HG02678 (cell line): ENCODE data around the gene ESYT2.
A peak's percentile ranks its signal among the peaks of the same experiment; 100 is the strongest.
"Not testable (repeated sequence)": the region's sequence is repeated elsewhere in the genome, so short reads cannot be mapped to it uniquely, and the experiment has no call there.

Experiments
- ATAC-seq: cut with Tn5 transposase; IDR thresholded peaks from one replicate; pipeline ENCODE4 v1.9.1; 2021; ENCODE audit warnings: mild to moderate bottlenecking, moderate library complexity; ENCODE audit not compliant: unreplicated experiment

The ESYT2 gene

GRCh38 chr7:158856883-158857668, 27.8 kb upstream of the ESYT2 start:
- ATAC-seq = peak; percentile 22

DNA sequence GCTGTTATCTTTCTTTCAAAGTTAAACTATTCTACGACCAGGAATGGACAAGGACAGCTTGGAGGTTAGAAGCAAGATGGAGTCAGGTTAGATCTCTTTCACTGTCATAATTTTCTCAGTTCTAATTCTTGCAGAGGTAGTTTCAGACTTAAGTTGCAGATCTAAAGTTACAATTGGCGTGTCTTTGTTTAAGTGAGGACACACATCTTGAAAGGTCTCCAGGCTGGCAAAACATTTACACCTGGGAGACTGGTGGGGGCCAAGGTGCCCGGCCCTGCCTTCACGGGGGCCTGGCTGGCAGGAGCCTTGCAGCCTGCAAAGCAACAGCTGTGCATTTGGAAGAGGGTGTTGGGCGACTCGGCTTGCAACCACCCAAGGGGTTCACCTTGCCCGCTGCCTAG, 25.4 kb upstream of the ESYT2 start:
- no peak for ATAC-seq

DNA sequence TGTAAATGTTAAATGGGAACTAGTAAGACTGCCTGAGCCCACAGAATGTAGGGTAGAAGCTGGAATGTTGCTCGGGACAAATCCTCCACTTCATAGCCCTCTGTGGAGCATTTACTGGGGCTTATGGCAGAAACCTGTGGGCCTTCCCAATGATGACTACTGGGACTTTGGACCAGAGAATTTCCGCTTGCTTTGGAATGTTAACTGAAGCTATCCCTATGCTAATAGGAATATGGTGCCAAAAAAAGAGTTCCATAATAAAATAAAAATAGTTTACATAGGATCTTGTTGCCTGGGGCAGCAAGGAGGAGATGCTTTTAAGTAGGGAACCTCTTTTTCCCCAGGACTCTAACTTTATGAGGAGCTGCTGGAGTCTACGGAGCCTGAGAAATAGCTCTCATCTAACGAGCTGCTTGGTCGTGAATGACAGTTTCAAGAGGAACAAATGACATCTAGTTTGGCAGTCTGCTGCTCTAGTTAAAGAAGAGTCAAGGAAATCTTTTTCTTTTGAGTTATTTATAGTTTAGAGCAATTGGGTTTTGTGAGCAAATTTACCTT, 21.3 kb upstream of the ESYT2 start:
- ATAC-seq = no peak

- ATAC-seq = no peak
These were observed 20.6 kb upstream of the ESYT2 start for GRCh38 chr7:158849768-158850544.

DNA sequence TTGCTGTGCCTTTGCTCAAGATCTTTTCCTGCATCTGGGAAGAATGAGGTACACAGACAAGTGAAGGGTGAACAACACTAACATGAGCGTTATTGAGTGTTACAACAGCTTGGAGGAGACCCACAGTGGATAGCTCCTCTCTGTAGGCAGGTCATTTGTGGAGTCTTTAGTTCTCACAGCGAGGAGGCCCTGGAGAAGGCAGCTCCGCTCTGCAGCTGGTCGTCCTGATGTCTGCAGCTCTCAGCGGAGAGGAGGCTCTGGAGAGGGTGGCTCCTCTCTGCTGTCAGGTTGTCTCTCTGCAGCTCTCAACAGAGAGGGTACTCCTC, 20.1 kb upstream of the ESYT2 start:
- no peak for ATAC-seq

GRCh38 chr7:158847451-158847866, 18.1 kb upstream of the ESYT2 start:
- ATAC-seq = no peak

- ATAC-seq = no peak
These were observed 17.0 kb upstream of the ESYT2 start for GRCh38 chr7:158846304-158846703.

- no peak for ATAC-seq
These were observed 14.5 kb upstream of the ESYT2 start for GRCh38 chr7:158843771-158844170.

DNA sequence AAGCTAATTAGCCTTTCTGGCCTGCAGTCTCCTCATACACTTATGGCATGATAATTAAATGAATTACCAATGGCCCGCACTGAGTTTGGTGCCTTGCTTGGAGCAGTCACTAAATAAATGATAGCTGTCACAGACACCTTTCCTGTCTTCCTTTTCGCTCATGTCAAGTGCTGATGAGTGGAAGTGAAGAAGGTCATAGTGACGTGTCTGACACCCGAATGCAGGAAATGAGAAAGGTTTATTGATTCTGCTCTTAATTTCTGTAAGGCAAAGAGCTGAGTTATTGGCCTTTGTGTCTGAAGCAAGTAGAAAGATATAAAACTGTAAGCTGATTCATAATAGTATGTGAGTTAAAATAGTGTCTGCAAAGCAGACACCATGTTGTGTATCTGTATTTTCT, 13.2 kb upstream of the ESYT2 start:
- no peak for ATAC-seq

- ATAC-seq = no peak
These were observed 11.3 kb upstream of the ESYT2 start for GRCh38 chr7:158840604-158841003.

DNA sequence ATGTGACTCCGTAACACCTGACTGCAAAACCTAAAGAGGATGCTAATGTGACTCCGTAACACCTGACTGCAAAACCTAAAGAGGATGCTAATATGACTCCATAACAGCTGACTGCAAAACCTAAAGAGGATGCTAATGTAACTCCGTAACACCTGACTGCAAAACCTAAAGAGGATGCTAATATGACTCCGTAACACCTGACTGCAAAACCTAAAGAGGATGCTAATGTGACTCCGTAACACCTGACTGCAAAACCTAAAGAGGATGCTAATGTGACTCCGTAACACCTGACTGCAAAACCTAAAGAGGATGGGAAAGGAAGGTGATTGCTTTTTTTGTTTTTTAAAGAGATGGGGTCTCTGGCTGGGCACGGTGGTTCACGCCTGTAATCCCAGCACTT, 9.9 kb upstream of the ESYT2 start:
- ATAC-seq = not testable (repeated sequence)

GRCh38 chr7:158837790-158838637, 8.7 kb upstream of the ESYT2 start:
- ATAC-seq = no peak

DNA sequence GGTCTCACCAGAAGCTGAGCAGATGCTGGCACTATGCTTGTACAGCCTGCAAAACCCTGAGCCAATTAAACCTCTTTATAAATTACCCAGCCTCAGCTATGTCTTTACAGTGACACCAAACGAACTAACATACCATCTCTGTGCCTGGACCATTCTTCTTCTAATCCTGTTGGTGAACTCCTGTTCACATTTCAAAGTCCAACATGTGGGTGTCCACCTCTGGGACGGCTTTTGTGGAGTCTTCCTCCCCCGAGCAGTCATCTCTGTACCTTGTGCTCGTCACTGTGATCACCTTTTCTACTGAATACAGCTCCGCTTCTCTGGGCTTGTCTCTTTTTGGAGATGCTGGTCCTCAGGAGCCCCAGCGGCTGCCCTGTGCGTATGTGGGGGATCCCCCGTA, 7.4 kb upstream of the ESYT2 start:
- no peak for ATAC-seq

GRCh38 chr7:158834878-158835784, 5.8 kb upstream of the ESYT2 start:
- no peak for ATAC-seq

- no peak for ATAC-seq
These were observed 3.7 kb upstream of the ESYT2 start for GRCh38 chr7:158832994-158833393.

DNA sequence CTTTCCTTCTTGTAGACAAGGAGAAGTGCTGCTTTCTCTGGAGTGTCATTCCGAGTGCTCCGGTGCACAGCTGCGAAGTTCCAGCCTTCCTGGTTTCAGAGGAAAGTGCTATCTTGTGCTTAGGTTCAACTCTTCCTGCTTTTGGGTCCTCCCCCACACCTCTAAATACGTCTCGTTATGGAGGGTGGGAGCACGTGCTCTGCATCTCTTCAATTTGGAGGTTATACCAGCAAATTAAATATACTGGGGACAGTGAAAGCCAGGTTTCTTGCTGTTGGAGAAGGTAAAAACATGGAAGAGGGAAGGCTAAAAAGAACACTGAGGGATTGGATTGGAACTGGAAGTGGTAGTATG, 2.4 kb upstream of the ESYT2 start:
- ATAC-seq = no peak

DNA sequence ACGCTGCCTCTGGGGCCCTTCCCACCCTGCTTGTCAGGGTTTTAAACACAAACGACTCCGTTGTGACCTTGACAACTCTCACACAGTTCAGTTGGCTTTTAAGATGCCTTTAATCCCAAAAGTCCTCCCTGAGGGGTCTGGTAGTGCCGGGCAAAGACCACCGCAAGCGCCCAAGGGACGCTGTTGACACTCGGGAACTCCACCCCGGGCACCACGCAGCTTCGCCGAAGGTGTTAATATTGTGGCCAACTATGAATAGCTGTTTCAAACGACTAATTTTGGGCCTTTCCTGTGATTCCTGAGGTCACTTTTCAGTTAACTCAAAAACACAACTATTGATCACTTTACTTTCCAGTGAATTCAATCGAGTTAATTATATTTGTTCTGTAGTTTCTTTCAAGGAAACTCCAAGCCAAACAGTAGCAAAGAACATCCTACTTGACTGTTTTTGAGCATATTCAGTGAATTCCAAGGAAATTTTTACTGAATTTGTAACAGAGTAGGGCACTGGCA, 958 bp upstream of the ESYT2 start:
- ATAC-seq = no peak

GRCh38 chr7:158829021-158829341, 328 bp downstream of the ESYT2 start:
- peak; percentile 51 for ATAC-seq

- no peak for ATAC-seq
These were observed 932 bp downstream of the ESYT2 start for GRCh38 chr7:158828133-158829020.
